Measurements from ENCODE around the gene TNFAIP8L1.

TNFAIP8L1 gene

GRCh38 chr19:4638828-4639530 lies at the start of gene TNFAIP8L1:
TNFAIP8L1 (plus strand) TSS chr19:4639516; CDS start chr19:4651870, 12,354 bp downstream.
- TF ChIP-seq CTCF (IDR thresholded peaks at IDR 0.05): no peak

- TF ChIP-seq CTCF (IDR thresholded peaks at IDR 0.05): no peak
Measured at GRCh38 chr19:4589579-4590410, 49.5 kb upstream of the TNFAIP8L1 start.

GRCh38 chr19:4590559-4590958 lies 48.8 kb upstream of the TNFAIP8L1 start:
- TF ChIP-seq CTCF (IDR thresholded peaks at IDR 0.05): no peak

GRCh38 chr19:4591320-4591719 lies 48.0 kb upstream of the TNFAIP8L1 start:
- no peak for TF ChIP-seq CTCF (IDR thresholded peaks at IDR 0.05)

GRCh38 chr19:4592445-4592844 lies 46.9 kb upstream of the TNFAIP8L1 start:
- TF ChIP-seq CTCF (IDR thresholded peaks at IDR 0.05): no peak

- TF ChIP-seq CTCF (IDR thresholded peaks at IDR 0.05): no peak
Measured at GRCh38 chr19:4593409-4593851, 45.9 kb upstream of the TNFAIP8L1 start.

GRCh38 chr19:4594201-4594600 lies 45.1 kb upstream of the TNFAIP8L1 start:
- no peak for TF ChIP-seq CTCF (IDR thresholded peaks at IDR 0.05)
